ENCODE data around the gene SERPINB6.
"Not testable (repeated sequence)": the region's sequence is repeated elsewhere in the genome, so short reads cannot be mapped to it uniquely, and the experiment has no call there.

Gene SERPINB6

DNA sequence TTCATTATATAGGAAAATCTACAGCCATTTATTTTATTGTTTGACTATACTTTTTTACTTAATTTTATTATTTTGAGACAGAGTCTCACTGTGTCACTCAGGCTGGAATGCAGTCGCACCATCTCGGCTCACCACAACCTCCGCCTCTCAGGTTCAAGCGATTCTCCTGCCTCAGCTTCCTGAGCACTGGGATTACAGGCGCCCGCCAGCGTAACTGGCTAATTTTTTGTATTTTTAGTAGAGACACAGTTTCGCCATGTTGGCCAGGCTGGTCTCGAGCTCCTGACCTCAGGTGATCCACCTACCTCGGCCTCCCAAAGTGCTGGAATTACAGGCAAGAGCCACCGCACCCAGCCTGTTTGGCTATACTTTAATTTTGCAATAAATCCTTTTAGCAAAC lies 38.5 kb downstream of the SERPINB6 start:
- DNase-seq, result not testable (repeated sequence)

DNA sequence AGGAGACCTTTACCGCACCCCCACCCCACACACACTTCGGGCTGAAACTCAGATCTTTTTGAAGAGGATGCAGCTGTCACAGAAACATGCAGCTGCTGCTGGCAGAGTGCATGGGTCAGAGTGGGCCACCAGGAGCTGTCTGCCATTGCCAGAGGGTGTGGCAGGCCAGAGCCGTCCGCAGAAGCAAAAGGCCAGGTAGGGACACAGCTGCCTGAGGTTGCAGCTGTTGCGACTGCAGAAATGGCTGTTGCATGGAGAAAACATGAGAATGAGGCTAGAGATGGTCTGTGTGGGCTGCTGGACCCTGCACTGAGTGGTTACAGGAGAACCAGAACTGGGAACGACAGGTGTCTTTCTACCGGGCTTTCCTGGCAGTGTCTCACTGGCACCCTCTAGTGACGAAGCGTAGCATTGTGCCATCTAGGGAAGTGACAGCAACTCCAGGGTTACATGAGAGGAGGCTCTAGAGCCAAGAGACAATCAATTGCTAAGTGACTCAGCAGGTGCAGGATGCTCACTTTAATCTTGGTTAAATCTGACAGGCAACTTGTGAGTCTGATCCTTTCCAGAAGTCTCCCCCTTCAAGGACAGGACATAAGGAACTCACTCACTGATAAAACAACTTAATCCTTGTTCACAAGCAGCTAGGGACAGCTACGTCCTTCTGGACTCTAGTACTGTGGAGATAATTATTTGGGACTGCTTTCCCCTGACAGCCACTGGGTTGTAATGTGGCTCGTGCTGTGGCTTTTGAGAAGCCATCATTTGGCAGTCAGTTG lies 39.2 kb downstream of the SERPINB6 start:
- peak; percentile 69 to 81 for DNase-seq

DNA sequence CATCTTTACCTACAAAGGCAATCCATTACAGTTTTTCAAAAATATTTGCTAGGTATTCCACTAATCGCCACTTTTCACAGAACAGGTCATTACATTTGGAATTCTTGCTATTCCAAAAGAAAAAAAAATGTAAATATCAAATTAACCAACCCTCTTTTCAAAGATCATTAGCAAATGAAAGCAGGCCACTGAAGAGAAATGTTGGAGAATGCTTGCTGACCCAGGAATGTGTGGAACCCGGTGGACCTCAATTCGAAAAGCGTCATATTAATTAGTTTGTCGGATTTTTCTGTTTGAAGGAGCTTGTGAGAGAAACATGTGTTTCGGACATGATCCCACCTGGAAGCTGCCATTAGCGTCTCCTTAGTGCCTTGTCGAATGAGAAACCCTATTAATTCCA lies 40.3 kb downstream of the SERPINB6 start:
- no peak for DNase-seq

DNA sequence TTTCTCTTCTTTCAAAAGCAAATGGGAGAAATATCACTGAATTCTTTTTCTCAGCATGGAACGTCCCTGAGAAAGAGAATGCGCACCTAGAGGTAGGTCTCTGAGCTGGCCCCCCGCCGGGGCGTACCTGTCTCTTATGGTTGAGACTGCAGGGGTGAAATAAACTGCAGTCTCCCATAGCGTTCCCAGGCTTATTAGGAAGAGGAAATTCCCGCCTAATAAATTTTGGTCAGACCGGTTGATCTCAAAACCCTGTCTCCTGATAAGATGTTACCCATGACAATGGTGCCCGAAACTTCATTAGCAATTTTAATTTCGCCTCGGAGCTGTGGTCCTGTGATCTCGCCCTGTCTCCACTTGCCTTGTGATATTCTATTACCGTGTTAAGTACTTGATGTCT lies 43.4 kb downstream of the SERPINB6 start:
- DNase-seq, result not testable (repeated sequence)

DNA sequence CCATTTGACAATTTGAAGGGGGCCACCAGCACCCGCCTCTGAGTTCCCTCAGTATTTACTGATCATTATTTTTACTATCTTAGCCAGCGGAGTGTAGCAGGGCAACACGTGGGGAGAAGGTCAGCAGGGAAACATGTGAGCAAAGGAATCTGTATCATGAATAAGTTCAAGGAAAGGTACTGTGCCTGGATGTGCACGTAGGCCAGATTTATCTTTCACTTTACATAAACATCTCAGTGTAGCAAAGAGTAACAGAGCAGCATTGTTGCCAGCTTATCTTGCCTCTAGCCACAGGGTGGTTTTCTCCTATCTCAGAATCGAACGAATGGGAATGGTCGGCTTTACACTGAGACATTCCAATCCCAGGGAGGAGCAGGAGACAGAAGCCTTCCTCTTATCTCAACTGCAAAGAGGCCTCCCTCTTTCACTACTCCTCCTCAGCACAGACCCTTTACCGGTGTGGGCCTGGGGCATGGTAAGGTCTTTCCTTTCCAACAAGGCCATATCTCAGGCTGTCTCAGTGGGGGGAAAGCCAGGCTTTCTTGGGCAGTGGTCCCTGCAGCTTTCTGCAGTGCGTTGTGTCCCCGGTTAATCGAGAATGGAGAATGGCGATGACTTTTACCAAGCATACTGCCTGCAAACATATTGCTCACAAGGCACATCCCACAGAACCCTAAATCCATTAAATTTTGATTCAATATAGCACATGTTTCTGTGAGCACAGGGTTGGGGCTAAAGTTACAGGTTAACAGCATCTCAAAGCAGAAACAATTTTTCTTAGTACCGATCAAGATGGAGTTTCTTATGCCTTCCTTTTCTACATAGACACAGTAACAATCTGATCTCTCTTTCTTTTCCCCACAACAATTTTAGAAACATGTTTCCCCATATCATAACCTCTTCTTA lies 45.3 kb downstream of the SERPINB6 start:
- DNase-seq, result not testable (repeated sequence)

DNA sequence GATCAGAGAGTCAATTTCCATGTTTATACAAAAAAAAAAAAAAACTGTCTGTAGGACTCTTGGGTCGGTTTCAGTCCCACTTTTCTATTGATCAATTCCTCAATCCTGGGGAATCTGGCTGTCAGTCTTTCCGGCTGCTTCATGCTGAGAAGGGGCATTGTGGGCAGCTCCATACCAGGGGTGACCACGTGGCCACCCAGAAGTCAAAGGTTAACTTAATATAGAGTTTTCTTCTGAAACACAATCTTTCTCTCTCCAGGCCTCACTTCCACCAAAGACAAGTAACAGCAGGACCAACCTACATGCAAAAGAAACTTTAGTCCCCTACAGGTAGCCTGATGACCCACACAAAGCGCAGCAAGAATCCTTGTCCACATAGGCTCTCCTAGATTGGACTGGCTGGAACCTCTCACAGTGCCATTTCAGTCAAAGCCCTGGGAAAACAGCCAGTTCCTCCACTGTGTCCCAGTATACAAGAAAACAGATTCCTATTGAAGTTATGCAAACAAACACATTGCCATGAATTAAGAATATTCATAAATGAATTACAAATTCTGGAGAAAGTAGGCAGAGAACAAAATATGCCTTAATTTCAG lies 49.7 kb downstream of the SERPINB6 start:
- no peak for DNase-seq

DNA sequence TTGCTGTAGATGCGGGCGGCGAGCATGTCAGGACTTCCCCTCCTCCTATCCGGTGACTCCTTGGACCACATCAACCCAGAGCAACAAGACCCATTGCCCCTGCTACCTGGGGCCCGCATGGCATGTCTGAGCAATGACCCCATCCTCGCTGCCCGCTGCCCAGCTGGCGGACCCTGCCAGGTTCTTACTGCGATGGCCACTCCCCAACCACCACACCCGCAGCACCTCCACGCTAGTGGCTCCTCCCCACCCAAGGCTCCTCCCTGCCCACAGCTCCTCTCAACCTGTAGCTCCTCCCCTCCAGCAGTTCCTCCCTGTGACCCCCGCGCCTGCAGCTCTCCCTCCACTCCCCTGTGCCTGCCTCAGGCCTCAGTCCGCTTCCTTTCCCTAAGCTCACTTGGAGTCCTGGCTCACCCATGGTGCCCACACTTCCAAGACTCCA lies 50.7 kb downstream of the SERPINB6 start:
- no peak for DNase-seq

DNA sequence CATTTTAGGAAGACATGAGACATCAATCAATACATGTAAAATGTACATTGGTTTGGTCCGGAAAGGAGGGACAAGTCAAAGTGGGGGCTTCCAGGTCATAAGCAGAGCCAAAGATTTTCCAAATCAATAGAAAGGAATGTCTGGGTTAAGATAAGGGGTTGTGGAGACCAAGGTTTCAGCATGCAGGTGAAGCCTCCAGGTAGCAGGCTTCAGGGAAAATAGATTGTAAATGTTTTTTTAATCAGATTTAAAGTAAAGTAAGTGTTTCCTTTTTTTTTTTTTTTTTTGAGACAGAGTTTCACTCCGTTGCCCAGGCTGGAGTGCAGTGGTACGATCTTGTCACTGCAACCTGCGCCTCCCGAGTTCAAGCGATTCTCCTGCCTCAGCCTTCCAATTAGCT lies 51.5 kb downstream of the SERPINB6 start:
- no peak for DNase-seq

DNA sequence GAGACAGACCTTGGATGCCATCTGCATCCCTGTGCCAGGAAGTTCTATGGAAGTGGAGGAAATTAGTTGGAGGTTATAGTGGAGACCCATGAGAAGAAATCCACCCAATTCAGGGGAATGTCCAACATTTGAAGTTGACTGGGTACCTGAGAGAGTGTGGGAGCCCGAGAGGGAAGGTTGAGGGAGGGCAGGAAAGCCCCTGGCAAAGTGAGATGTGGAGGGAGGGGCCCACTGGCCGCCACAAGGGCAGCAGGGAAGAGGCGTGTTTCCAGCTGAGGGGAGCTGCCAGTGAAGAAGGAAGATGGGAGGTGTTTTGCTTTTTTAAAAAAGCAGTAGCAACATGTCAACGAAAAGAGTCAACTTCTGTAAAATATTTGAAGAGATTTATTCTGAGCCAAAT lies 52.0 kb downstream of the SERPINB6 start:
- DNase-seq, result no peak

DNA sequence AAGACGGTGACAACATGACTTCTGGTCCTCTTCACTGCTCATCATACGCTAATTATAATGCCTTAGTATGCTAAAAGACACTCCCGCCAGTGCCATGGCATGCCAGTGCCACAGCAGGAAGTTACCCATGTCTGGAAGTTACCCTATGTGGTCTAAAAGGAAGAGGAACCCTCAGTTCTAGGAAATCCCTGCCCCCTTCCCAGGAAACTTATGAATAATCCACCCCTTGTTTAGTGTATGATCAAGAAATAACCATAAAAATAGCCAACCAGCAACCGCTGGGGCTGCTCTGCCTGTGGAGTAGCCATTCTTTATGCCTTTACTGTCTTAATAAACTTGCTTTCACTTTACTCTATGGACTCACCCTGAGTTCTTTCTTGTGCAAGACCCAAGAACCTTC lies 52.4 kb downstream of the SERPINB6 start:
- no peak for DNase-seq

DNA sequence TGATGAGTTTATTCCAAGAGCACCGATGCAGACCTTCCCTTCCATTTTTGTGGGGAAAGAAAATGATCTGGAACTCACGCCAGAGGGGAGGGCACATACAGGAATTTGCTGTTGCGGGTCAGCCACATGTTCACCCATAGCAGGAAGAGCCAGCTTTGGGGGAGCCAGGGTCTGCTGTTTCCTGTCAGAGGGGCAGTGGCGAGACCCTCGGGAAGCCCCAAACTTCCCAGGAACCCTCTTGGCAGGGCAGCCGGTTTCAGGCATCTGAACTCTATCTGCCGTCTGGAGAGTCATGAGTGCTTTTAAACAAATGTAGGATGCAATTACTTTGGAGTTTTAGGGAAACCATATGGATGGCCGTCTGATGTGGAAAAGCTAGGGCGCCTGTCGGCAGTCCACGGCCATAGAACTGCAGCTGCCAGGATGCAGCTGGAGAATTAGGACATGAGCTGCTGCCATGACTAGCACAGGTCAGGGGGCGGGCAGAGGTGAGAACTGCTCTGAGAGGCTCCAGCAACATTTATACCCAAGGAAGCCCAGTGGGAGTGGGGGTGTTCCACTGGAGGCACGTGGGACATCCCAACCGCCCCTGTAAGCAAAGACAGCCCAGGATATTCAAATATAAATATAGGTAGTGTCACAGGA lies 53.4 kb downstream of the SERPINB6 start:
- no peak for DNase-seq

DNA sequence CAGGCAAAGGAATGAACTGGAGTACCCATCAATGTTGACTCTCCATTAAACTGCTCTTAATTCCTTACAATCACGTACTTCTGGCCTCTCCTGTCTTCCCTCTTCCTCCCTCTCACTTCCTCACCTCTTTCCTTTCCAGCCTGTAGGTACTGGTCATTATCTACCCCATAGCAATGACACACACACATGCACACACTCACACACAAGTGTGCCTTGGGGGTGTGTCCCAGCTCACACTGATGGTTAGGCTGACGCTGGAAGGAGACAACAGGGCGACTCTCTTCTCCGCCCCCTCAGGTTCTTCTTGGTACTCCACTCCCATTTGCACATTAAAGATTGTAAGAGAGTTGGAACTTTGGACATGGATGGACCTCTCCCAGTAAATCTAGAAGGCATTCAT lies 54.3 kb downstream of the SERPINB6 start:
- DNase-seq, result no peak

DNA sequence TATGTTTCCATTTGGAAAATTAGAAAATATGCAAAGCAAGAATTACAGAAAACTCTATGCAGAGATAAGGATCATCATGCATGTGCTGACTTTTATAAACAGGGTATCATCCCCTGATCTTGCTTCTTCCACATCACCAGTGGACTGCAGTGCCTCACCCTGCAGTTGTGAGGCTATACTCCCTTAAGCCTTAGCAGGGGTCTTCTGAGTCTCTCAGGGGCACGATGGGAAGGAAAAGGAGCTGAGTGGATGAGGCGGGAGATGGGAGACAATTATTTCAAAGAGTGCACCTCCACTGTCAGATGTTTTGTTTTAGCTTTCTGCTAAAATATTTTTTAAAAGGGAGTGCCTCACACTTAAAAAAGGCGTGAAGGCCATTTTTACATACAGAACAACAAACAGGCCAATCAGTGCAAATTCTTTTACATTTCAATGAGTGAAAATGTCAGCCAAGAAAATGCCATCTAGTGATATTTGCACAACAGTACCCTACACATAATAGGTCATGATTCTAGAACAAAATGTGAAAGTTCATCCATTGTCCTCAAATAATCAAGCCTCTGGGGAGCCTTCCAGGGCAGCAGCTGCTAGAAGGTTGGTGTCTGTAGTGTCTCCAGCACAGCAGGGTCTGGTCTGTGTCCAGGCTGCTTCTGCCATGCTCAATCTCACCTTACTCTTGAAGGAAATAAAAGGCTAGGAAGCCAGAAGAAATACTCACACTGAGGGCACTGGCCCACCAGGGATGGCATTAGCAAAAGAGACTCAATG lies 55.0 kb downstream of the SERPINB6 start:
- no peak for DNase-seq

DNA sequence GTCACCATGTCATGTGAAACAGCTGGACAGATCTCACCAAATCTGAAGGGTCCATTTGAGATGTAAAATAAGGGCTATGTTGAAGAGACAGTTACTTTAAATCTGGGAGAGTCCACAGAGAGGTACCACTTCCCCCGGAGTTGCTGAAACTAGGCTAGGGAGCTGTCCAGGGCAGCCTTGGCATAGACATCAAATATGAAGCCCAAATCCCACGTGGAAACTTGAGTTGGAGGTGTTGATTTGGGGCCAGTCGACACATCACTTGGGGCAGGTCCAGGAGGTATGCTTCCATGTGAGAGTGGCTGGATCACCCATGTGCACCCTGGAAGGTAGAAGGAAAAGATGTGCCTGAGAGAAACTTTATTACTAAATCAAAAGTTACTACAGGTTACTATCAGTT lies 56.2 kb downstream of the SERPINB6 start:
- no peak for DNase-seq

DNA sequence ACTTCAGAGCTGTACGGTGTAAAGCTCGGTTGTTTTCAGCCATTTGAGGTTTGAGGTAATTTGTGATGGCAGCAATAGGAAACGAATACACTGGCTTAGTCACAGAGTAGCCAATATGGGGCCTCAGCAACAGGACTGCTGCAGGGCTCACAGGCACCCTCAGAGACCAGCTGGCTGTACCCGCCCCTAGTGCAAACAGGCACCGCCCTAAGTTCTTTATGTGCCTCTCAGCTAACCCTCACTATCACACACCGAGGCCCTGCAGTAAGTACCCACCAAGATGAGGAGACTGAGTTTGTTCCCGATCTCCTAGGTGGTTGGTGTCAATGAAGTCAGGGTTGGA lies 57.1 kb downstream of the SERPINB6 start:
- DNase-seq, result no peak

DNA sequence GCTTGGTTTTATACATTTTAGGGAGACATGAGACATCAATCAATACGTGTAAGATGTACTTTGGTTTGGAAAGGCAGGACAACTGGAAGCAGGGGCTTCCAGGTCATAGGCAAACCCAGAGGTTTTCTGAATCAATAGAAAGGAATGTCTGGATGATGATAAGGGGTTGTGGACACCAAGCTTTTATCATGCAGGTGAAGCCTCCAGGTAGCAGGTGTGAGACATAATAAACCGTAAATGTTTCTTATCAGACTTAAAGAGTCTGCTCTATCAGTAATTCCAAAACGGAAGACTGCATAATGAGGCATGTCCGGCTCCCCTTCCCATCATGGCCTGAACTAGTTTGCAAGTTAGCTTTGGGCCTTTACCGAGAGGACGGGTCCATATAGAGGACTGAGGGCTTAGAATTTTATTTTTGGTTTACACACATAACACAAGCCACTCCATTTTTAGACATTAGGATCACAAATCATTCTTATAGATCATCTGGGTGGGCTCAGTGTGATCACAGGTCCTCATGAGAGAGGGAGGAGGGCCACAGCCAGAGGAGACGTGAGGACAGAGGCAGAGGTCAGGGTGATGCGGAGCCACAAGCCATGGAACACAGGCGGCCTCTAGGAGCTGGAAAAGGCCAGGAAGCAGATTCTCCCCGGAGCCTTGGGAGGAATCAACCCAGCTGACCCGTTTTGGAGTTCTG lies 57.6 kb downstream of the SERPINB6 start:
- no peak for DNase-seq

DNA sequence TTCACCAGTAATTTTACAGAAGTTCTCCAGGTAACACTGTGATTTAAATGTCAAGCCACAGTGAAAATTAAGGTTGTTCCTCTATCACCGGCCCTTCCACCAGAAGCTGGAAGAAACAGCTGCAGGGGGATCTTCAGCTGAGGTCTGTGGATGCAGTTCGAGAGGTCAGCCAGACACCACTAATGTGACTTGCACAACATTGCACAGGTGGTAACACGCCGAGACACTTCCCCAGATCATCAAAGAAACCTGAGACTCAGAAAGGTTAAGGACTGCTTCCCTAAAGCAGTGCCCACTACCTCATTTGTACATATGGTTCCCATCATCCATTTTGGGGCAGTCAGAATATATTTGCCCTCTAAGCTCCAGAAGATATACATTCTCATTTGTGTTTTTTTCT lies 60.2 kb downstream of the SERPINB6 start:
- no peak for DNase-seq

DNA sequence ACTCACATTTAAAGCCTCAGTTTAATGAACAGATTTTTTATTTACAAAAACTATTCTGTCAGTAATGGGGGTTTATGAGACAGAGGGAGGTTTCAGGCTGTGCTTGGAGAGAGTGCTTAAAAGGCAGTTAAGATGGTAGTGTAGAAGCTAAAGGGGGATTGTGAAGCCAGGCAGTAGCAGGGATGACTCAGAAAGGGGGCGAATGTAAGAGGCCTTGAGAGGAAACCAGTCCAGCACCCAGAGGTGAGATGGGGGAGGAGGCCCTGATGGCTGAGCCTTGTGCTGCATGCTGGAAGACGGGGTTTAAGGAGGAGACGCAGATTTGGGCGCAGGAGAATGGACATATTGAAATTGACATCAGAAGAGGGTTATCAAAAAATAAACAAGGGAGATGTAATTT lies 61.6 kb downstream of the SERPINB6 start:
- no peak for DNase-seq

DNA sequence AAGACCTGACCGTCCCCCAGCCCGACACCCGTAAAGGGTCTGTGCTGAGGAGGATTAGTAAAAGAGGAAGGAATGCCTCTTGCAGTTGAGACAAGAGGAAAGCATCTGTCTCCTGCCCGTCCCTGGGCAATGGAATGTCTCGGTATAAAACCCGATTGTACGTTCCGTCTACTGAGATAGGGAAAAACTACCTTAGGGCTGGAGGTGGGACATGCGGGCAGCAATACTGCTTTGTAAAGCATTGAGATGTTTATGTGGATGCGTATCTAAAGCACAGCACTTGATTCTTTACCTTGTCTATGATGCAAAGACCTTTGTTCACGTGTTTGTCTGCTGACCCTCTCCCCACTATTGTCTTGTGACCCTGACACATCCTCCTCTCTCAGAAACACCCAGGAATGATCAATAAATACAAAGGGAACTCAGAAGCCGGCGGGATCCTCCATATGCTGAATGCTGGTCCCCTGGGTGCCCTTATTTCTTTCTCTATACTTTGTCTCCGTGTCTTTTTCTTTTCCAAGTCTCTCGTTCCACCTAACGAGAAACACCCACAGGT lies 62.2 kb downstream of the SERPINB6 start:
- DNase-seq, result not testable (repeated sequence)

DNA sequence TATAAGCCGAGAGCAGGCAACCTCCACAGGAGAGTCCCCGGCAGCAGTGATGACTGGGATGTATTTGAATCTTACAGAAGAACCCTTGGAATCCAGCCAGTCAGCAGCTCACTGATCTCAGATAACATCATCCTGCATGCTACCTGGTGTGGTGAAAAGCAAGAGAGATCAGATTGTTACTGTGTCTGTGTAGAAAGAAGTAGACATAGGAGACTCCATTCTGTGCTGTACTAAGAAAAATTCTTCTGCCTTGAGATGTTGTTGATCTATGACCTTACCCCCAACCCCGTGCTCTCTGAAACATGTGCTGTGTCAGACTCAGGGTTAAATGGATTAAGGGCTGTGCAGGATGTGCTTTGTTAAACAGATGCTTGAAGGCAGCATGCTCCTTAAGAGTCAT lies 62.9 kb downstream of the SERPINB6 start:
- DNase-seq, result not testable (repeated sequence)

DNA sequence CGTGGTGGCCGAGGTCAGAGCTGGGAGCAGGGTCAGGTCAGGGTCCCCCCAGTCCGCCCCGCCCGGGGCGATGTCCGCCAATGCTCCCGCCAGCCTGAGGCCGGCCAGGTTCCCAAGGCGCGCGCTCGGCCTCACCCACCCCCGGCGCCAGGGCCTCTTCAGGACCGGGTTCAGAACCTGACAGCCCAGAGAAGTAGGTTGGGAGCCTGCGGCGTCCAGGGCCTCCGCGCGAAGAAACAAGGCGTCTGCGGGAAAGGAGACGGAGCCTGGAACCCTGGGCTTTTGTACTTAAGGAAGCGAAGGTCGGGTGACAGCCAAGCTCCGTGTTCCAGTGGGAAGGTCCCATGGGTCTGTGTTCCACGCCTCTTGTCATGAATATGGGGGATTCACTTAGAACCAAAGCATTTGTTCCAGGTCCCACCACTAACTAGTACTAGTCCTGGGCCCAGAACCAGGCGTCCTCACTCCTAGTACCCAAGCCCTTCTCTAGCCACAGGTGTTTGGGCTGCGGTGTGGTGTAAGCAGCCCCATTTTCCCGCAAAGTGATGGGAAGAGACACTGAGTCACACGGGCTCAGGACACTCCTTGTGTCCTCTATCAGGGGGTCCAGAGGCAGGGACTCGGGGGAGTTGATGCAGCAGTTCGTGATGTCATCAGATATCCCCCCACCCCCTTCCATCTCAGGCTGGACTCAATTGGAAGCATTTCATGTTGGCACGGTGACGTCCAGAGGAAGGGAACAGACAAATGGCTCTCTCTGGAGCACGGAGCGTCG lies 67.8 kb downstream of the SERPINB6 start:
- DNase-seq, result not testable (repeated sequence)

Measured in NCI-H2081 (cell line).